ENCODE data around the gene FAM76A. TPM values are rescaled to one million over a fixed set of nuclear protein-coding genes. Genes with fewer than 3 reads are reported as not detected.

FAM76A gene
- total and polyA plus RNA-seq, 9 of the 15 experiments (the other 6 are each of a cell fraction or from before 2014, with no cell fraction given), result 9.5 to 14.6 (median 11.4) TPM

DNA sequence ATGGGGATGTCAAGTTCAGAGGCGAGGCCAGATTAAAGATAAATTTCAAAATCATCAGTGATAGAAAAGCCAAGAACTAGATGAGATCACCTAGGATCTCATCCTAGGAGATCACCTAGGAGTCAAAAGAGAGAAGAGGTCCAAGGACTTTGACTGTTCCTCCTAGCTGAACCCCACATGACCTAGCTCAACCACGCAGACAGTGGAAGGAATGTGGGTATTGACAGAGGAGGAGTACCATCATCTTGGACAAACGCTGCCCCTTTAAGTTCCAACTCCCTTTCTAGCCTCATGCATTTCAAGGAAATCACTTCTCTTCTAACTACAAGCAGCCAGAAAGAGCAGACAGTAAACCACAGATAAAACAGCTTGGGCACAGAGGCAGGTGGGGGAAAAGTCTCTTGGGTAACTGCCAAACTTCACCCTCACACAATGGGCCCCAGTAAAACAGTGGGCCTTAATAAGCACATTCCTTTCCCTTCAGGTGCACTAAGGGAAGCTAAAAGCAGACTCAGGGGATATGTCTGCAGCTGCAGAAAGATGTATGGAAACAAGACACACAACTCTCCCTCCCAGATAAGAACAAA is 12.5 kb upstream of the FAM76A start:
- no peaks in the 10 kb centered on the region; a peak in 1 of 5 replicates for H3K27me3 ChIP-seq (ENCODE audit: control insufficient read depth in 2 of 2, insufficient read depth in 2 of 2, low read length in 2 of 2)
- no peak overlapping the region for H3K27ac ChIP-seq (ENCODE audit: extremely low read depth, low read depth, low read length)
- H3K4me1 ChIP-seq (replicated peaks in 1 of 2; ENCODE audit: control insufficient read depth in 2 of 2, insufficient read depth in 2 of 2, low read length in 2 of 2), result peaks cover 6 to 17% of the 10 kb centered on the region in 2 experiments; a peak in 4 of 5 replicates
- peaks cover 2% of the 10 kb centered on the region; the same call in 1 of the 2 replicates for H3K9me3 ChIP-seq (replicated peaks; ENCODE audit: control insufficient read depth, insufficient read depth, low read depth, low read length)
- no peak overlapping the region for H2AFZ ChIP-seq (ENCODE audit: low read depth, low read length)
- TF ChIP-seq CTBP1 (IDR thresholded peaks at IDR 0.05; ENCODE audit: borderline replicate concordance) (peak; percentile 32; the same call in 1 of the 2 replicates), NFIC (IDR thresholded peaks at IDR 0.05) (peak; percentile 43; the same call in 1 of the 2 replicates), TCF3 (CRISPR knock-in tag; IDR thresholded peaks at IDR 0.05) (no peak)
- H3K36me3 ChIP-seq (ENCODE audit: control insufficient read depth, insufficient read depth, low read length), result no peaks in the 10 kb centered on the region
- no peaks in the 10 kb centered on the region for H3K9me1 ChIP-seq (ENCODE audit: control insufficient read depth, insufficient read depth, low read length)
- no peak overlapping the region for H3K4me3 ChIP-seq
- 8% methylated on average over 3 of the region's 3 CpGs for WGBS (ENCODE audit: insufficient coverage, low coverage, missing lambda C conversion rate)
- FAIRE-seq (no peak), ATAC-seq (no peak), DNase-seq (ENCODE audit: extremely low read depth in 1 of 4, low spot score in 3 of 4) (no peak)
- CTCF ChIA-PET (ENCODE audit: low intra/inter-chr PET ratio), result no interaction called here
- BruUV-seq (replicated peaks), result no TSS peak
- intact Hi-C loops (cut with micrococcal nuclease), result no loop called here
- no peak overlapping the region for H3K4me2 ChIP-seq (ENCODE audit: insufficient read depth, low read length)
- no peaks in the 10 kb centered on the region for H4K20me1 ChIP-seq (replicated peaks; ENCODE audit: control insufficient read depth, insufficient read depth, low read length)
- in situ Hi-C loops (cut with MboI), result no loop called here
- POLR2A ChIA-PET, result interaction anchor here (1.4 to 2.2 kb wide), 3 partner anchors 10 to 42 kb away, joined by 3 to 7 read pairs (median 6); partner anchors contain the start of genes FAM76A and IFI6
- no peak overlapping the region for H3K9ac ChIP-seq (ENCODE audit: insufficient read depth in 1 of 2, low read depth in 2 of 2, low read length in 2 of 2)
- no peaks in the 10 kb centered on the region for H3K79me2 ChIP-seq (ENCODE audit: control insufficient read depth, insufficient read depth, low read length)

DNA sequence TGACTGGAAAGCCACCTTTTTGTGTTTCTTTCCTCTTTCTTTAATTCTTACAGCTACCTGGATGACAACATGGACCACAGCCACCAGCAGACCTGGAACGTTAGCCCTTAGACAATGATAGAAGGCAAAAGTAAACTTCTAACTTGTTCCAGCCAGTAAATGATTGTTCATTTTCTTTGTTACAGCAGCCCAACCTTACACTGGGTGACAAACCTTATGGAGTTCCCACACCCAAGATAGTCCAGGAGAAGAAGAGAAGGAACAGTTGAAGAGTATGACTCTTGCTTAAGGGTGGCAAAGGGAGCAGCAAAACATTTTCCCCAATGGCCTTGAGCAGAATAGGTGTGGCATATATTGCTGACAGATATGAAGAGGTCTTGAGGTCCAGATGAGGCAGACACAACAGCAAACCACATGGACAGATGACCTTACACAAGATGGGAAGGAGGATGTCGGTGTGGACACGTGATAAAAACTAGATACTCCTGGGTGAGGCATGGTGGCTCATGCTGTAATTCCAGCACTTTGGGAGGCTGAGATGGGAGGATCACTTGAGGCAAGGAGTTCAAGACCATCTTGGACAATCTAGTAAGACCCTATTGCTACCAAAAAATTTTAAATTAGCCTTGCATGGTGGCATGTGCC is 11.8 kb upstream of the FAM76A start:
- BruUV-seq (replicated peaks), result no TSS peak
- Histone ChIP-seq H3K9ac (ENCODE audit: insufficient read depth in 1 of 2, low read depth in 2 of 2, low read length in 2 of 2) (no peak overlapping the region), H3K27me3 (ENCODE audit: control insufficient read depth in 2 of 2, insufficient read depth in 2 of 2, low read length in 2 of 2) (no peaks in the 10 kb centered on the region; a peak in 1 of 5 replicates), H3K9me1 (ENCODE audit: control insufficient read depth, insufficient read depth, low read length) (no peaks in the 10 kb centered on the region), H3K79me2 (ENCODE audit: control insufficient read depth, insufficient read depth, low read length) (no peaks in the 10 kb centered on the region), H3K4me2 (ENCODE audit: insufficient read depth, low read length) (no peak overlapping the region), H4K20me1 (replicated peaks; ENCODE audit: control insufficient read depth, insufficient read depth, low read length) (no peaks in the 10 kb centered on the region), H2AFZ (ENCODE audit: low read depth, low read length) (no peak overlapping the region), H3K4me1 (replicated peaks in 1 of 2; ENCODE audit: control insufficient read depth in 2 of 2, insufficient read depth in 2 of 2, low read length in 2 of 2) (peaks cover 6 to 17% of the 10 kb centered on the region in 2 experiments; a peak in 4 of 5 replicates), H3K4me3 (no peak overlapping the region), H3K36me3 (ENCODE audit: control insufficient read depth, insufficient read depth, low read length) (no peaks in the 10 kb centered on the region), H3K27ac (ENCODE audit: extremely low read depth, low read depth, low read length) (no peak overlapping the region), H3K9me3 (replicated peaks; ENCODE audit: control insufficient read depth, insufficient read depth, low read depth, low read length) (peaks cover 2% of the 10 kb centered on the region; the same call in 1 of the 2 replicates)
- FAIRE-seq (peak; percentile 26), ATAC-seq (peak; percentile 50), DNase-seq (ENCODE audit: extremely low read depth in 1 of 4, low spot score in 3 of 4) (peak in 1 of 4 experiments; percentile 36)
- intact Hi-C loops (cut with micrococcal nuclease), result no loop called here
- POLR2A ChIA-PET, result interaction anchor here (0.8 to 2.2 kb wide), 5 partner anchors 9 to 225 kb away, joined by 3 to 7 read pairs (median 5); partner anchors contain the start of genes FAM76A and IFI6
- in situ Hi-C loops (cut with MboI), result no loop called here
- CTCF ChIA-PET (ENCODE audit: low intra/inter-chr PET ratio), result no interaction called here
- 6% methylated on average over 3 of the region's 3 CpGs for WGBS (ENCODE audit: insufficient coverage, low coverage, missing lambda C conversion rate)
- no peak for TF ChIP-seq FOXK2 (conservative IDR thresholded peaks at IDR 0.05 in 1 of 2, IDR thresholded peaks at IDR 0.05 in 1 of 2; ENCODE audit: low read depth in 2 of 2)
- TF ChIP-seq, protein P1, sequence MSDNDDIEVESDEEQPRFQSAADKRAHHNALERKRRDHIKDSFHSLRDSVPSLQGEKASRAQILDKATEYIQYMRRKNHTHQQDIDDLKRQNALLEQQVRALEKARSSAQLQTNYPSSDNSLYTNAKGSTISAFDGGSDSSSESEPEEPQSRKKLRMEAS (CRISPR knock-in tag; IDR thresholded peaks at IDR 0.05), result 0 out of 2 replicates have a peak, but pooled peaks have one; percentile 16
- TF ChIP-seq SMAD1 (IDR thresholded peaks at IDR 0.05; ENCODE audit: low read depth, low read length, partially characterized antibody), result no peak
- no peak for TF ChIP-seq NFE2L1 (tag; IDR thresholded peaks at IDR 0.05; ENCODE audit: borderline replicate concordance, low read depth)
- TF ChIP-seq, protein P2, sequence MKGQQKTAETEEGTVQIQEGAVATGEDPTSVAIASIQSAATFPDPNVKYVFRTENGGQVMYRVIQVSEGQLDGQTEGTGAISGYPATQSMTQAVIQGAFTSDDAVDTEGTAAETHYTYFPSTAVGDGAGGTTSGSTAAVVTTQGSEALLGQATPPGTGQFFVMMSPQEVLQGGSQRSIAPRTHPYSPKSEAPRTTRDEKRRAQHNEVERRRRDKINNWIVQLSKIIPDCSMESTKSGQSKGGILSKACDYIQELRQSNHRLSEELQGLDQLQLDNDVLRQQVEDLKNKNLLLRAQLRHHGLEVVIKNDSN (CRISPR knock-in tag; IDR thresholded peaks at IDR 0.05), result peak; percentile 62
- TF ChIP-seq JUN (IDR thresholded peaks at IDR 0.05; ENCODE audit: borderline replicate concordance, low read depth, low read length), result no peak
- TF ChIP-seq JUN (CRISPR knock-in tag; IDR thresholded peaks at IDR 0.05; ENCODE audit: borderline replicate concordance), result no peak
- TF ChIP-seq MEIS2 (IDR thresholded peaks at IDR 0.05; ENCODE audit: partially characterized antibody), result peak; percentile 24
- TF ChIP-seq L3MBTL2 (IDR thresholded peaks at IDR 0.05), result 0 out of 2 replicates have a peak, but pooled peaks have one; percentile 13
- TF ChIP-seq, protein P3, sequence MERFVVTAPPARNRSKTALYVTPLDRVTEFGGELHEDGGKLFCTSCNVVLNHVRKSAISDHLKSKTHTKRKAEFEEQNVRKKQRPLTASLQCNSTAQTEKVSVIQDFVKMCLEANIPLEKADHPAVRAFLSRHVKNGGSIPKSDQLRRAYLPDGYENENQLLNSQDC (CRISPR knock-in tag; IDR thresholded peaks at IDR 0.05), result no peak

All from K562 (cell line).